PFSK-1 (cell line): ENCODE results near the gene SOCS7.

ENCODE experiments used
- FOXP2 ChIP-seq: optimal IDR thresholded peaks from 2 replicates; pipeline ENCODE3; 2011; ENCODE audit warnings: borderline replicate concordance, control low read depth, inconsistent platforms; ENCODE audit not compliant: insufficient read depth; ENCODE audit errors: extremely low read length, extremely low read depth
- POLR2AphosphoS5 ChIP-seq: IDR thresholded peaks from 2 replicates; pipeline ENCODE4 v1.6.1; 2012; ENCODE audit warnings: low read depth, mild to moderate bottlenecking, control low read depth, low read length, moderate library complexity
- SIN3A ChIP-seq: IDR thresholded peaks from 2 replicates; pipeline ENCODE4 v1.6.1; 2012; ENCODE audit warnings: mild to moderate bottlenecking, low read length, moderate library complexity, borderline replicate concordance; ENCODE audit not compliant: insufficient read depth
- TAF1 ChIP-seq: IDR thresholded peaks from 2 replicates; pipeline ENCODE4 v1.6.1; 2012; ENCODE audit warnings: low read length, control low read depth, borderline replicate concordance; ENCODE audit not compliant: insufficient read depth
- TF ChIP-seq, protein P1 (sequence below), 2 experiments: IDR thresholded peaks; 2 replicates each; pipeline versions ENCODE4 v1.6.1 to v1.8.0; 2011 to 2012; ENCODE audit warnings: low read depth in 2 of 2, low read length in 2 of 2, control low read depth in 1 of 2, inconsistent platforms in 1 of 2, mild to moderate bottlenecking in 1 of 2, moderate library complexity in 1 of 2; ENCODE audit not compliant: insufficient read depth in 1 of 2

SOCS7 gene

DNA sequence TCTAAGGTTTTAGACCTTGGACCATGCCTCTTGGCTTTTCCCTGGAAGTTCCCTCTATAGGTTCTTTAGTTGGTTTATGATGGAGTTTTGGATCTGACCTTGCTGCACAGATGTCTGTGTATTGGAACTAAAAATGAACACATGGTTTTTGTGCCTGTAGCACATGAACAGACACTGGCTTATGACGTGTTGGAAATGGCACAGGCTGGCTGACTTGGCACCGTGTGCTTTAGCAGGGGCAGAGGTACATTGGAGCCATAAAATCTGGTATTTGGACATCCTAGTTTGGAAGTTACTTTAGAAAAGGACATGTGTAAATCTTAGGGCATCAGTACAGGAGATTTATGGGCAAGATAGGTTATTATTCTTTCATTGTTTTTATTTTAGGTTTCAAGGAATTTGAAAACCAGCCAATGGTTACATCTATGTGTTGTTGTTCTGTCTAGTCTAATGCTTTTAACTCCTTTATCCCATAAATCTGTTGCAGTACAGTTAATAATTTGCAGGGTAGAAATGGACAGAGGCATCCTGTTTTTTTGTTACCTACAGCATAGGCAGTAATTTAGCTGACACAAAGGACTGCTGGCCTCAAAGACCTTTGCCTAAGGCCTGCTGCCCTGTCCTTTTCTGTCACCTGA is 6.0 kb downstream of the SOCS7 start:
- TF ChIP-seq, protein P1, sequence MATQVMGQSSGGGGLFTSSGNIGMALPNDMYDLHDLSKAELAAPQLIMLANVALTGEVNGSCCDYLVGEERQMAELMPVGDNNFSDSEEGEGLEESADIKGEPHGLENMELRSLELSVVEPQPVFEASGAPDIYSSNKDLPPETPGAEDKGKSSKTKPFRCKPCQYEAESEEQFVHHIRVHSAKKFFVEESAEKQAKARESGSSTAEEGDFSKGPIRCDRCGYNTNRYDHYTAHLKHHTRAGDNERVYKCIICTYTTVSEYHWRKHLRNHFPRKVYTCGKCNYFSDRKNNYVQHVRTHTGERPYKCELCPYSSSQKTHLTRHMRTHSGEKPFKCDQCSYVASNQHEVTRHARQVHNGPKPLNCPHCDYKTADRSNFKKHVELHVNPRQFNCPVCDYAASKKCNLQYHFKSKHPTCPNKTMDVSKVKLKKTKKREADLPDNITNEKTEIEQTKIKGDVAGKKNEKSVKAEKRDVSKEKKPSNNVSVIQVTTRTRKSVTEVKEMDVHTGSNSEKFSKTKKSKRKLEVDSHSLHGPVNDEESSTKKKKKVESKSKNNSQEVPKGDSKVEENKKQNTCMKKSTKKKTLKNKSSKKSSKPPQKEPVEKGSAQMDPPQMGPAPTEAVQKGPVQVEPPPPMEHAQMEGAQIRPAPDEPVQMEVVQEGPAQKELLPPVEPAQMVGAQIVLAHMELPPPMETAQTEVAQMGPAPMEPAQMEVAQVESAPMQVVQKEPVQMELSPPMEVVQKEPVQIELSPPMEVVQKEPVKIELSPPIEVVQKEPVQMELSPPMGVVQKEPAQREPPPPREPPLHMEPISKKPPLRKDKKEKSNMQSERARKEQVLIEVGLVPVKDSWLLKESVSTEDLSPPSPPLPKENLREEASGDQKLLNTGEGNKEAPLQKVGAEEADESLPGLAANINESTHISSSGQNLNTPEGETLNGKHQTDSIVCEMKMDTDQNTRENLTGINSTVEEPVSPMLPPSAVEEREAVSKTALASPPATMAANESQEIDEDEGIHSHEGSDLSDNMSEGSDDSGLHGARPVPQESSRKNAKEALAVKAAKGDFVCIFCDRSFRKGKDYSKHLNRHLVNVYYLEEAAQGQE (IDR thresholded peaks at IDR 0.05; ENCODE audit: insufficient read depth in 1 of 2, low read depth in 2 of 2, low read length in 2 of 2) = no peak
- TF ChIP-seq TAF1 = no peak
- no peak for TF ChIP-seq SIN3A
- no peak for TF ChIP-seq POLR2AphosphoS5
- no peak for TF ChIP-seq FOXP2

DNA sequence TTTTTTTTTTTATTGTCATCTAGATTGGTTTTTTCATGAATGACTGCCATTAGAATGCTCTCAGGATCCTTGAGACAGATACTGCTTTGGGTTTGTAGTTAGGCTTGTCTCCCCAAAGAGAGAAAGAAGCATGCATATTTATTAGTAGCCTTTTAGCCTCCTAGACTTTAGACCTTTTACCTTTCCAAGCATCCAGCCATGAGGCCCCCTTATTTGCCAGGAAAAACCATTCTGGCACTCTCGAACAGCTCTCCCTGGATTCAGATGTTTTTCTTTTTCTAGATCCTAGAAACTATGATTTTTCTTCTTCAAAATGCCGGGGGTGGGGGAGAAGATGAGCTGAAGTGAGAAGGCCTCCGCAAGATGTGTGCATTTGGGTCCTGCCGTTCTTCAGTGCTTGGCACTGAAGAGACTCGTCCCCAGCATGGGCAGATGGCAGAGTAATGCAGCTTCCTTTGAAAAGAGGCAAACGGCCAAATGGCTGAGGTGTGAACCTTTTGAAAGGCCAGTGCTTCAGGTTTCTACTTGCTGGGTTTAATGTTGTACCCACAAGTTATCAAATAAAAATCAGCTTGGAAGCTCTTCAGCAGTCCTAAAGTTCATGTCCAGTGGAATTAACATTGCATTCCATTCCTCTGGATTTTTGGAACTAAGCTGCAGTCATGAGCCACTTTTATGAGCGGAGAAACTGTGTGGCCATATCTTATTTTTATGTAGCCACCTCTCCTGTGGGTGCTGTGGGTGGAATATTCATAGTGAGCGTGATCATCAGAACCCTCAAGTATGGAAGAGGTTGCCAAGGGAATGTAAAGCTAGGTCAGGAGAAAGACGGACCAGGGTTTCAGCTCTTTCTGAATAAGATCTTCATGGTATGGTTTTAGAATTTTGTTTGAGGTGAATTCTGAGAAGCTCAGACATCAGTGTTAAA is 7.2 kb downstream of the SOCS7 start:
- TF ChIP-seq, protein P1 (IDR thresholded peaks at IDR 0.05; ENCODE audit: insufficient read depth in 1 of 2, low read depth in 2 of 2, low read length in 2 of 2) = no peak
- TF ChIP-seq SIN3A (no peak), FOXP2 (no peak)

DNA sequence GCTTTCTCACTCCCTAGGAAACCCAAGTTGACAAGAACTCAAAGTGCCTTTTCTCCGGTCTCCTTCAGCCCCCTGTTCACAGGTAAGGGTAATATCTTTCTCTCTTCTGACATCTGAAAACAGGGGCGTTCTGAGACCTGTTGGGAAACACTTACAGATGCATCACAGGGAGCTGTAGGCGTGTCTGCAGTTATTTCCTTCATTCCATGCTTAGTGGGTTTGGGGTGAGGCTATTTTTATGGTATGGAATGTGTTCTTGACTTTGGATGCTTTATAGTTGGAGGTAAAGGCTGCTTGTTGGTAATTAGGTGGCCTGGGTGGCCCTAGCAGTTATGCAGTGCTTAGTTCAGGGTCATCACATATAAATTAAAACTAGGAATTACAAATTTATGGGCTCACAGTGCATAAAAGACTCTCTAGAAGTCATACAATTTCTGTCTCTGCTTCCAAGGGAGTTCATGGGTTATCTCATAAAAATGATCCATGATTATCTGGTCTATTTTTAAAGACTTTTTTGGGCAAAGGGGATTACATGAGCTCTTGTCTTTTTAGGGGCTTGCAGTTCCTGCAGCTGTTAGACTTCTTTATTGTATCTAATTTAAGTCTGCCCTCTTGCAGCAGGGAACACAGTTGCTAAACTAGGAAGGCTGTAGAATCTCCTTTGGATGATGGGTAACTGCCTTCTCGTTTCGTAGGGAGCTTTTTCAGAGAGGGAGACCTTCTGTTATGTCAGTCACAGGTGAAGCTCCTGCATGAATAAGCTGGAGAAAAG is 10.2 kb downstream of the SOCS7 start:
- TF ChIP-seq TAF1 (no peak), POLR2AphosphoS5 (no peak), FOXP2 (no peak), SIN3A (no peak)
- TF ChIP-seq, protein P1 (IDR thresholded peaks at IDR 0.05; ENCODE audit: insufficient read depth in 1 of 2, low read depth in 2 of 2, low read length in 2 of 2) = no peak

DNA sequence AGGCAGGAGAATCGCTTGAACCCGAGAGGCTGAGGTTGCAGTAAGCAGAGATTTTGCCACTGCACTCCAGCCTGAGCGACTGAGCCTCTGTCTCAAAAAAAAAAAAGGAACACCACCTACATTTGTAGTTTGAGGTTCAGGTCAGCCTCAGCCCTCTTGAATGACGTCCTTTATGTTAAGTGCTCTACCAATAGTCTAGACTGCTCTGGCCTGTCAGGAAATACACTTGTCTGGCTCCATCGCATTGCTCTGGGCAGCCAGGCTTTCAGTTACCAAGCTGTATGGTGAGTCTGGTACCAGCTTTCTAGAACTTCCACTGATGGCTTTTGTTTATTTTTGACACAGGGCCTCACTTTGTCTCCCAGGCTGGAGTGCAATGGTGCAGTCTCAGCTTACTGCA is 11.4 kb downstream of the SOCS7 start:
- TF ChIP-seq, protein P1 (IDR thresholded peaks at IDR 0.05; ENCODE audit: insufficient read depth in 1 of 2, low read depth in 2 of 2, low read length in 2 of 2) = no peak
- no peak for TF ChIP-seq SIN3A
- TF ChIP-seq TAF1 = no peak
- no peak for TF ChIP-seq POLR2AphosphoS5
- no peak for TF ChIP-seq FOXP2
